HG03159 (cell line): ENCODE results near the gene GZMH.
"Not testable (repeated sequence)": the region's sequence is repeated elsewhere in the genome, so short reads cannot be mapped to it uniquely, and the experiment has no call there.

Experiments used
- ATAC-seq: cut with Tn5 transposase; IDR thresholded peaks from one replicate; pipeline ENCODE4 v1.9.1; 2021; ENCODE audit warnings: mild to moderate bottlenecking, moderate library complexity; ENCODE audit not compliant: unreplicated experiment

Gene GZMH

GRCh38 chr14:24609655-24610344 is at the start of gene GZMH:
GZMH (minus strand) TSS chr14:24609685; CDS start chr14:24609613, 72 bp downstream.
- no peak for ATAC-seq

DNA sequence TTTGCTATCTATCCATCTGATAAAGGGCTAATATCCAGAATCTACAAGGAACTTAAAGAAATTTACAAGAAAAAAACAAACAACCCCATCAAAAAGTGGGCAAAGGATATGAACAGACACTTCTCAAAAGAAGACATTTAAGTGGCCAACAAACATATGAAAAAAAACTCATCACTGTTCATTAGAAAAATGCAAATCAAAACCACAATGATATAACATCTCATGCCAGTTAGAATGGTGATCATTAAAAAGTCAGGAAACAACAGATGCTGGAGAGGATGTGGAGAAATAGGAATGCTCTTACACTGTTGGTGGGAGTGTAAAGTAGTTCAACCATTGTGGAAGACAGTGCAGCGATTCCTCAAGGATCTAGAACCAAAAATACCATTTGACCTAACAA is 38.9 kb upstream of the GZMH start:
- not testable (repeated sequence) for ATAC-seq

GRCh38 chr14:24639905-24640304 is 30.4 kb upstream of the GZMH start:
- ATAC-seq, result no peak

- no peak for ATAC-seq
Measured at GRCh38 chr14:24639270-24639669, 29.8 kb upstream of the GZMH start.

- no peak for ATAC-seq
Measured at GRCh38 chr14:24634158-24634557, 24.7 kb upstream of the GZMH start, which contains the start of gene GZMB. GZMB (minus strand) TSS chr14:24634190; CDS start chr14:24634160, 30 bp downstream.

DNA sequence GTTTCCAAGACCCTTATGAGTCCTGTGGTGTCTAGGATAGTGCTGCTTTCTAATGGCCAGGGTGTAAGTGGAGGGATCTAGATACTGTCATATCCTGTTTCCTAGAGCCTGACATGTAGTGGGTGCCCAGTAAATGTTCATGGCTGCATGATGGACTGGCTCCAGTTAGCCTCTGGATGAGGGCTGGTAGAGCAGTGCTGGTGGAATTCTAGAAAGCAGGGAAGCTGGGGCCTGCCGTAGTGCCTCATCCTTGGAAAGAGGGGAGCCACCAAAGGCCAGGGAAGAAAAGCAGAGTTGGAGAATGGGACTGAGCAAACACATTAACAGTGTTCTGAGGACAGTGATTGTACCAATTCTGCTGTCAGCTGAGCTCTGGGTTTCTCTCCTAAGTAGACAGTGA is 23.9 kb upstream of the GZMH start:
- ATAC-seq, result no peak

- ATAC-seq, result no peak
Measured at GRCh38 chr14:24632761-24633160, 23.3 kb upstream of the GZMH start.

DNA sequence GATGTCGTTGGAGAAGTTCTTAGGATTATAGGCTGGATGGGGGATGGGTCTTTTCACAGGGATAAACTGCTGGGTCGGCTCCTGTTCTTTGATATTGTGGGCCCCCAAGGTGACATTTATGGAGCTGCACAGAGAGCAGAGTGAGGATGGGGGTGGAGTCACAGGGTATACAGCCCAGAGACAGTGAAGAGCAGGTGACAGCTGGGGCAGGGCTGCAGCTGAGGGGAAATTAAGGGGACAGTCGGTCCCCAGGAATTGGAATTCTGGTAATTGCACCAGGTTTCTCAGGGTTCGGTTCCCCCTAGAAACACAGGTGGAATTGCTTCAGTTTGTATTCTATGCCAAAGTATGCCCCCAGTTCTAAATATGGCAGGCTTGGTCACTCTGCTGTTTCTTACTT is 22.9 kb upstream of the GZMH start:
- ATAC-seq, result no peak

- ATAC-seq, result no peak
Measured at GRCh38 chr14:24631749-24632335, 22.4 kb upstream of the GZMH start.

- ATAC-seq, result no peak
Measured at GRCh38 chr14:24630872-24631477, 21.5 kb upstream of the GZMH start.

- ATAC-seq, result no peak
Measured at GRCh38 chr14:24630087-24630871, 20.8 kb upstream of the GZMH start.

DNA sequence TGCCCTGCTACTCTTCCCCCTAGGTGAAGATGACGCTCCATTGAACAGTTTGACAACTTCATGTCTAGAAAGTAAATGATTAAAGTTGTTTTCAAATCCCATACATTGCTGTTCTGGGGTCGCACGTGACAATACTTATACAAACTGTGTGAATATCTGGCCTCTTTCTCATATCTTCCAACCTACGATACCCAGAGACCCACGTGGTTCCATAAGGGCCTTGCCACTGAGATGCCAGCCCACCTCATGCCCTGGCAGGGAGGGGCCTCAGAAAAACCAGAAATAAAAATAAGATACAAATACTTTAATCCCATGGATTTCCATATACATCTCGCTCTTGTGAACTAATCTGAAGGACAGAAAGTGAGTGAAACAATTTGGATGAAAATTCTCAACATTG is 20.0 kb upstream of the GZMH start:
- no peak for ATAC-seq

DNA sequence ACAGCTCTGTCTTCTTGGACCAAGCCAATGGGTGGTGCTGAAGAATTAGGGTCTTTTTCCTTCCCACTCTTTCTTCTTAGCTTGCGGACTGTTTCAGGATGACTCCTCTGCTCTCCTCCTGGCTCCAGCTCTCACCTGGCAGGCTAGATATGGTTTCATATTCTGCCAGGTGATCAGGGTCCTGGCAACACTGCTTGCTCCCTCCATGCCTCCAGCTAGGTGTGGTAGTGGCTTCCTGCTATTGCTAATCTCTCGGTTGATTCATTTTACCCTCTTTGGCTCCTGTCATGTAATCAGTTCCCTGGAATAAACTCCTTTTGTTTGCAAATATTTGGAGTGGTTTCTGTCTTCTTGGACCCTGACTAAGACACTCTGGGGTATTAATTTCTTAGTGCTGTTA is 4.3 kb upstream of the GZMH start:
- ATAC-seq, result no peak

DNA sequence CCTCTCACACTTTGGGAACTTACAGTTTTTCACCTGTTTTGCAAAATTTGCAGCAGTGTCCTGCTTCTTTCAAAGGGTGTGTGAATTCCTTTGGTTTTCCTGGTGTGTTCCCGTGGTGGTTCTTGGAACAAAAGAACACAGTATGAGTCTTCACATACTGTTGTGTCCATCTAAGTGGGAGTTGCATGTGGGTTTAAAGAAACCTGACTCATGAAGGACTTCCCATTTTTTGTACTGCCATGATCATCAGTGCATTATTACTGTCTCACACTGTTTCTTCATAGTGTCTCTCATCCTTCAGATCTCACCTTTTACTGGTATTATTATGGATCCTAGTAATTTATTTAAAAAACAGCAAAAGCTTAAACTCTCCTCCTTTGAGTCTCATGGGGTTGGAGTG is 3.8 kb upstream of the GZMH start:
- no peak for ATAC-seq

- no peak for ATAC-seq
Measured at GRCh38 chr14:24612196-24612595, 2.7 kb upstream of the GZMH start.

- ATAC-seq, result no peak
Measured at GRCh38 chr14:24607635-24608514, 1.6 kb downstream of the GZMH start.

DNA sequence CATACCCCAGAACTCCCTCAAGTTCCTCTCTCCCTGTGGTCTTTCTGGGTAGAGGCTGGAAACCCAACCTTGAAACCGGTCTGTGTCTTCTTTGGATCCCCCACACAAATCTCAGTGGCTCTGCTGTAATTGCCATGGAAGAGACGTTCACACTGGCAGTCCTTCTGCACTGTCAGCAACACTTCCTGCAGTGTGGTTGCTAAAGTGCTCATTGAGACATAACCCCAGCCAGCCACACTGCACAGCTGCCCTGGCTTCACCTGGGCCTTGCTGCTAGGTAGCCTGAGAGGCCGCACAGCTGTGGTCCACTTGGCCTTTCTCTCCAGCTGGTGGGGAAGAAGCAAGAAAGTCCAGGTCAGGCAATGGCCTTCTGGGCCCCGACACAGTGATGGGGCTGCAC is 2.4 kb downstream of the GZMH start:
- no peak for ATAC-seq

GRCh38 chr14:24606297-24606696 is 3.2 kb downstream of the GZMH start:
- ATAC-seq, result no peak

DNA sequence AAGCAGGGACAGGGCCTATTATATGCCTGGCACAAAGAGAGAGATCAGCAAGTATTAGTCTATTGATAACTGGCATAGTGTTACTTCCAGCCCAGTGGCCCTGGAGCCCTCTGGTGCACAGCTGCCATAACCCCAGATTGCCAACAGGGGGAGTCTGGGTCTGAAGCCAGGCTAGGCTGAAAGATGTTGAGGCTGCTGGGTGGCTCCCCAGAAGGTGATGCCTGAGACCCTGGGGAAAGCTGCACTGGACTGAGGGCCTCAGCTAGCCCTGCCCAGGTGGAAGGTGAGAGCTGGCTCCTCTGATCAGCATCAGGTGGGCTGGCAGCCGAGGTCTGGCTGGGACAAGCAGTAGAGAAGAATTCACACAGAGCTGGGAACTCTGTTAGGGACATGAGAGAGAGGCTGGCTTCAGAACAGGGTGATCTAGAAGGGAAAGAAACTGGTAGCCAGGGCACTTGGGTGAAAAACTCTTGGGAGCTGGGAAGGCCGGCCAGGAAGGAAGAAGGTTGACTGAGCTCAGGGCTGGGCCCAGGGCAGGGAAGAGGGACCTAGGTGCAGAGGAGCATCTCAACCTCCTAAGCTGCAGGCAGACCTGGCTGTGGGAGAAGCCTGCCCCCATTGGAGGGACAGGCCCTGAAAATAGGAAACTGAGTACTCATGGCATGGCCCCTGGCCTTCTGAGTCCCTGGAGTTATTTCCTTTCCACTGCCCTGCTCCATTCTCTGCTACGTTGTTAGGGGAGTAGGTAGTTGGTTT is 3.9 kb downstream of the GZMH start:
- peak; percentile 85 for ATAC-seq

DNA sequence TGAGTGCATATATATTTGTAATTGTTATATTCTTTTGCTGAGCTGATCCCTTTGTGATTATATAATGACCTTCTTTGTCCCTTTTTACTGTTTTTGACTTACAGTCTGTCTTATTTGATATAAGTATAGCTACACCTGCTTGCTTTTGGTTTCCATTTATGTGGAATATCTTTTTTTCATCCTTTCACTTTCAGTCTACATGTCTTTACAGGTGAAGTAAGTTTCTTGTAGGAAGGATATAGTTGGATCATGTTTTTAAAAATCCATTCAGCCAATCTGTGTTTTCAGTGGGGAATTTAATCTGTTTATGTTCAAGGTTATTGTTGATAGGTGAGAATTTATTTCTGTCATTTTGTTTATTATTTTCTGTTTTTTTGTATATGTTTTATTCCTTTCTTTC is 12.1 kb downstream of the GZMH start:
- ATAC-seq, result no peak
